Astrocyte of the spinal cord (primary cell): ENCODE measurements around the gene EIF6.

Source experiments
- DNase-seq: peaks from one replicate; pipeline ENCODE4 v3.0.0; 2011; ENCODE audit warnings: low read depth, low spot score
- H3K4me3 ChIP-seq: 2 replicates; pipeline ENCODE4 v1.5.1; 2011; ENCODE audit warnings: low read depth, mild to moderate bottlenecking, low read length, moderate library complexity
- in situ Hi-C: cut with HindIII; loops from 2 replicates; pipeline ENCODE4 v1.10.0; 2017; ENCODE audit warnings: low sequenced_read_pairs
- TF ChIP-seq, protein P1 (sequence below): IDR thresholded peaks from 2 replicates; pipeline ENCODE4 v1.5.1; 2012; ENCODE audit warnings: low read depth, mild to moderate bottlenecking, low read length, inconsistent platforms

EIF6 gene

DNA sequence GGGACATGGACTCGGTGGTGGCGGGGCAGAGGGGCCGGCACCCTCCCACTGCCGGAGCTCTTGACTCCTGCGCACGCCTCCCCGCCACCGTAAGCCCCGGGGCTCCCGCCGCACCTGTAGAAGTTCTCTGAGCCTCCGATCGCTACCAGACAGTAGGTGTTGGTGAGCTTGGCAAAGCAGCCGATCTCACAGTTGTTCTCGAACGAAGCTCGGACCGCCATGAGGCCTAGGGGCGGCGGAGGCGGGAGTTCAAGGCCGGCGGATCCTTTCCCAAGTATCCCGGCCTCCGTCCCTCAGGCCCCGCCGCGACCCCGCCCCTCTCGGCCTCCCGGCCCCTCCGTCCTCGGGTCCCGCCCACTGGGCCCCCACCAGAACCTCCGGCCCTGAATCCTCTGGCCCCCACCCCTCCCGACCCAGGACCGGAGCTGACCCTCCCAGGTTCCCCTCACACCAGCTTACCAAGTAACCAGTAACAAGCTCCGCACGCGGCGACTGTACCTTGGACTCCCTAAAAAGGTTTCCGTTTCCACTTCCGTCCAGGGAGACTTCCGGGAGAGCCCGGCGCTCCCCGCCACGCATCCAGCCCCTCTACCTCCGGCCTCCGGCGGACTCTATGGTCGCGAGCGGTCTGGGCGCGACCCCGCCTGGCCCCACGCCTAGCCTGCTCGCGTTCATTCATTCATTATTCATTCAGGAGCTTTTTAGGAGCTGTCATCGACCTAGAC, at the start of gene EIF6:
Gene EIF6 (minus strand): TSS at position 506 of the 725 bp plus-strand sequence. CDS start 285 bp downstream, at position 221.
- in situ Hi-C loops = no loop called here
- H3K4me3 ChIP-seq = peak within 1 kb of the TSS; percentile 91
- DNase-seq = peak; percentile 89
- TF ChIP-seq, protein P1, sequence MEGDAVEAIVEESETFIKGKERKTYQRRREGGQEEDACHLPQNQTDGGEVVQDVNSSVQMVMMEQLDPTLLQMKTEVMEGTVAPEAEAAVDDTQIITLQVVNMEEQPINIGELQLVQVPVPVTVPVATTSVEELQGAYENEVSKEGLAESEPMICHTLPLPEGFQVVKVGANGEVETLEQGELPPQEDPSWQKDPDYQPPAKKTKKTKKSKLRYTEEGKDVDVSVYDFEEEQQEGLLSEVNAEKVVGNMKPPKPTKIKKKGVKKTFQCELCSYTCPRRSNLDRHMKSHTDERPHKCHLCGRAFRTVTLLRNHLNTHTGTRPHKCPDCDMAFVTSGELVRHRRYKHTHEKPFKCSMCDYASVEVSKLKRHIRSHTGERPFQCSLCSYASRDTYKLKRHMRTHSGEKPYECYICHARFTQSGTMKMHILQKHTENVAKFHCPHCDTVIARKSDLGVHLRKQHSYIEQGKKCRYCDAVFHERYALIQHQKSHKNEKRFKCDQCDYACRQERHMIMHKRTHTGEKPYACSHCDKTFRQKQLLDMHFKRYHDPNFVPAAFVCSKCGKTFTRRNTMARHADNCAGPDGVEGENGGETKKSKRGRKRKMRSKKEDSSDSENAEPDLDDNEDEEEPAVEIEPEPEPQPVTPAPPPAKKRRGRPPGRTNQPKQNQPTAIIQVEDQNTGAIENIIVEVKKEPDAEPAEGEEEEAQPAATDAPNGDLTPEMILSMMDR = no peak

DNA sequence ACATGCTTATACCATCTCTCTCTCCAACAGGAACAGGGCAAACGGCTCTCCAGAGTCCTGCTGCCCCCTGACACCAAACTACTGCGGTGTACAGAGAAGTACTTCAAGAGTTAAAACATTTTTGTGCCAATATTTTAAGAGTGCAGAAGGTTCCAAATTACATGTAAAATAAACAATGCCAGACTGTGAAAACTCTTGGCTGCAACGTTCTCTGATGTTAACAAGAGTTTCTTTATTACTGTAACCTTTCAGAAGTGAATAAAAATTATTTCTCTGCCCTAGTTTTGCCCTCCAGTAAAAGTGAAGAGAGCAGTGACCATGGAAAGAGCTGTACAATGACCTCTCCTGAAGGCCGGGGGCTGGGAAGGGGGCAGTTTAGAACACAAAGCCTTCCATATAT, 49.0 kb upstream of the EIF6 start:
- in situ Hi-C loops = no loop called here
- DNase-seq = no peak
- H3K4me3 ChIP-seq = no peak overlapping the region
- TF ChIP-seq, protein P1 = no peak

DNA sequence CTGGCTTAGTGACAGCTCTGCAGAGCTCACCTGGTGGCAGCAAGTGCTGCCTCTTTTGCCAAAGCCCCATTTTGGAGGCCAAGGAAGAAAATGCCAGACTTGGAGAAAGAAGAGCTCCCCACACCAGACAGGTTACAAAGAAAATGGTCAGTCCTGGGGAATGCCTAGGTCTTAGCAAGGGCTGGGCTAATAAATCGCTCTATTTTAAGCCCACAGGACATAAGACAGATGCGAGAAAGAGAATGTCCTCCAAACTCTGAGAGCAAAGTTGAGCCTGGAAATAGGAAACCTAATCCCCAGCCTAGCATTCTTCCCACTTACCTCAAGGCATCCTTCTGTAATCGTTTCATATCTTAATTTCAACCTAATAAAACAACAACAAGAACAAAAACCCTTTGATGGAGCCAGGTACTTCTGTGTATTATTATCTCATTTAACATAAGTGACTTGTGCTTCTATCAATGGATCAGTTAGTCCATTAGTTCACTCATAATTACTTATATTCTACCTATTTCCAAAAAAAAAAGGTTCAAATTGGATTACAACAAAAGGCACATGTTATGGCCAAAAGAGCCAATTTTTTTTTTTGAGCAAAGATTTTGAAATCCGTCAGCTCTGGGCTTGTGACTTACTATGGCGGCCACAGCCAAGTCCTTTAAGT, 48.1 kb upstream of the EIF6 start:
- TF ChIP-seq, protein P1 = no peak
- in situ Hi-C loops = no loop called here
- no peak overlapping the region for H3K4me3 ChIP-seq
- DNase-seq = no peak

DNA sequence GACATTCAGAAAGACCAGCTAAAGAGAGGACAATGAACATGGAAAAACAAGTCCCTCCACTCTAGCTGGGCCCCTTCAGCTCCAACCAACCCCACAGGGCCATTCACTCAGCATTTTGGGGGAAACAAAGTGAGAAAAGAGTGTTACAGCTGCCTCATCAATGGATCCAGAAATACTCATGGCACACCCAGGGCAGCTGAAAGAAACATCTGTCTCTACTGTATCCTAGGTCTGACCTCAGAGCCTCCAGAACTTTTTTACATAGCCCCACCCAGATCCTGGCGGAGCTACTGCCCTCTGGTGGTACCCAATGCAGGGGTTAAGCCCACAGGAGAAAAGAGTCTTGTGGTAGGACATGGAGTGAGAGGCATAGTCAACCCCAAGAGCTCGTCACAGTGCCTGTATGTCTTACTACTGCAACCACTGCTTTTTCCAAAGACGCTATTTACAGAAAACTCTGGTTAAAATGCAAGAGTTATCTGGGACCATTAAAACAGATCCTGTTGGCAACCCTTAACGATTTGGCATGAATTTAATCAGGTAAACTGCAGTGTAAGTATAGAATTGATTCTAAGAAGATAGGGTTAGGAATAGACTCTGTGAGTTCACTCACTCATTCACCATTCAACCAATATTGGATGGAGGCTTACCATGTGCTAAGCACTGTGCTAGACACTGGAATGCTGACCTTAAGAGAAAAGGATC, 45.0 kb upstream of the EIF6 start:
- in situ Hi-C loops = no loop called here
- DNase-seq = no peak
- TF ChIP-seq, protein P1 = peak; percentile 59
- H3K4me3 ChIP-seq = no peak overlapping the region

DNA sequence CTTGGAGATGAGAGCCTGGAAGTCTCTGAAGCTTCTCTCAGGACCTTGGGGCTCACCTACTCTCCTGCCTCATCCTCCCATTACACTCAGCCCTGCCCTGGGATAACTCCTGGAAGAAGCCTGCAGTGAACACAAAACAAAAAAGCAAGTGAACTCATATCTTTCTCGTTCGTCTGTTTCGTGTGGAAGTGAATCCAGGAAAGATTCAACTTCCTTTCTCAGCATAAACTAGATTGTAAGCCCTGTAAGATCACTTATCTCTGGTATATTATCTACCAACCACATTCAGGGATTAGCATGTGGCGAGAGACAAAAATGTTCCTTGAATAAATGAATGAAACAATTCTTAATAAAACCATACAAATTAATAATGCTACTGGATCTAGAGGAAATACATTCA, 44.1 kb upstream of the EIF6 start:
- in situ Hi-C loops = no loop called here
- no peak overlapping the region for H3K4me3 ChIP-seq
- TF ChIP-seq, protein P1 = no peak
- DNase-seq = no peak

DNA sequence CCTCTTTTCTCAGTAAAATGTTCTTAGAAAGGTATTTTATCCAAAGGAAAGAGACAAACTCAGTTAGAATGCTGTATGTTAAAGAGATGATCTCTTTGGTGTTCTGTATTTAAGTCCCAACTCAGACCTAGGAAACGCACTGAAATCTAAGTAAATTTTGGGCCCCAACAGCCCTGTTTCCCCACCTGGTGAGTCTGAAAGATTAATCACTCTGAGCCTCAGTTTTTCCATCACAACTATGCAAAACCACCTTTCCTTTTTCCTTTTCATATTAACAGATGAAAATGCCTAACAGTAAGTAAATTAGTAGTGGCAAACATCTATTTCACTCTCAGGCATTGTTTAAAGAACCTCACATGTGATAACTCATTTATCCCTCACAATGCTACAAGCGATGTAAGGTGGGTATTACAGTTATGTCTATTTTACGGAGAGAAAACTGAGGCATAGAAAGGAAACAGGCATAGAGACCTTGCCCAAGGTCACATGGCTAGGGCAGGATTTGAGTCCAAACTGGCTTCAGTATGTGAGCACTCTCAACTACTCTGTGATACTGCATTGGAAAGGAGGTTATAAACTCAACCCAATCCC, 43.6 kb upstream of the EIF6 start:
- TF ChIP-seq, protein P1 = no peak
- no peak for DNase-seq
- H3K4me3 ChIP-seq = no peak overlapping the region
- in situ Hi-C loops = no loop called here
